Vagina (tissue), 2 donors: ENCODE measurements around the gene PIEZO2.

Experiments
- POLR2AphosphoS5 ChIP-seq, 2 donors: sonication (generic); formaldehyde crosslinking; IDR thresholded peaks; one replicate each; pipeline ENCODE4 v1.9.0; 2017; ENCODE audit warnings: antibody characterized with exemption in 2 of 2, mild to moderate bottlenecking in 2 of 2, low read depth in 1 of 2; ENCODE audit not compliant: insufficient read depth in 1 of 2
- TF ChIP-seq, protein P1 (sequence below), 3 experiments: fragments of 450-650 bp in 2 of 3; fragments of 200-600 bp in 1 of 3; sonication (generic) in 1 of 3; IDR thresholded peaks; one replicate each; pipeline ENCODE4 v1.5.1; 2017 to 2019; ENCODE audit warnings: antibody characterized with exemption in 3 of 3, mild to moderate bottlenecking in 2 of 3, moderate library complexity in 2 of 3

DNA sequence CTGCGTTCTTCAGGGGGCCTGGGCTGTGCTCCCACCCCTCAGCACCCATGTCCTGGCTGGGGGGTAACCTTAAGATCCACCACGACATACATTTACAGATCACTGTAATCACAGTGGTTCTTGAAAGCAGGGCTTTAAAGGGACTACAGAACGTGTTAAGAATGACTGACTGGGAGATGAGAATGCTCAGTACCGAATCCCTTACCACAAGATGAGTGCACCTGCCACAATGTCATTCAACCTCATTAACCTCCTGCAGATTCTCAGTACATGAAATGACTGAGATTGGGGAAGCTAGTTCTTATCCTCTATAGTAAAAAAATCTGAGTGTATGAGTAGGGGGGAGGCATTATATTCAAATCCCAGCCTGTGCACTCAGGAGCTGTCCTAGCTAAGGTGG lies 10.5 kb upstream of the PIEZO2 start:
- TF ChIP-seq POLR2AphosphoS5 (IDR thresholded peaks at IDR 0.05; ENCODE audit: insufficient read depth in 1 of 2, low read depth in 1 of 2), result no peak
- TF ChIP-seq, protein P1, sequence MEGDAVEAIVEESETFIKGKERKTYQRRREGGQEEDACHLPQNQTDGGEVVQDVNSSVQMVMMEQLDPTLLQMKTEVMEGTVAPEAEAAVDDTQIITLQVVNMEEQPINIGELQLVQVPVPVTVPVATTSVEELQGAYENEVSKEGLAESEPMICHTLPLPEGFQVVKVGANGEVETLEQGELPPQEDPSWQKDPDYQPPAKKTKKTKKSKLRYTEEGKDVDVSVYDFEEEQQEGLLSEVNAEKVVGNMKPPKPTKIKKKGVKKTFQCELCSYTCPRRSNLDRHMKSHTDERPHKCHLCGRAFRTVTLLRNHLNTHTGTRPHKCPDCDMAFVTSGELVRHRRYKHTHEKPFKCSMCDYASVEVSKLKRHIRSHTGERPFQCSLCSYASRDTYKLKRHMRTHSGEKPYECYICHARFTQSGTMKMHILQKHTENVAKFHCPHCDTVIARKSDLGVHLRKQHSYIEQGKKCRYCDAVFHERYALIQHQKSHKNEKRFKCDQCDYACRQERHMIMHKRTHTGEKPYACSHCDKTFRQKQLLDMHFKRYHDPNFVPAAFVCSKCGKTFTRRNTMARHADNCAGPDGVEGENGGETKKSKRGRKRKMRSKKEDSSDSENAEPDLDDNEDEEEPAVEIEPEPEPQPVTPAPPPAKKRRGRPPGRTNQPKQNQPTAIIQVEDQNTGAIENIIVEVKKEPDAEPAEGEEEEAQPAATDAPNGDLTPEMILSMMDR (IDR thresholded peaks at IDR 0.05), result no peak
